Naive thymus-derived CD4-positive, alpha-beta T cell (primary cell): ENCODE data around the gene METTL27. TPM values are rescaled to one million over a fixed set of nuclear protein-coding genes. Genes with fewer than 3 reads are reported as not detected.
A peak's percentile ranks its signal among the peaks of the same experiment; 100 is the strongest.

Experiments used
- ATAC-seq: fragments of 150-1000 bp; cut with Tn5 transposase; 2 replicates; pipeline ENCODE4 v1.10.0; 2021; ENCODE audit warnings: mild to moderate bottlenecking, moderate library complexity
- CTCF ChIA-PET: fragments of 350-600 bp; sonication (Branson Sonifier 250); formaldehyde crosslinking; loops from one replicate; lab custom pipeline; 2021; ENCODE audit warnings: antibody characterized with exemption; lab: Charles Lee
- POLR2A ChIA-PET: fragments of 350-600 bp; sonication (Branson Sonifier 250); formaldehyde crosslinking; loops from one replicate; lab custom pipeline; 2021; ENCODE audit warnings: antibody characterized with exemption, inconsistent platforms; lab: Charles Lee
- DNase-seq, 9 donors: peaks; one replicate each; pipeline versions ENCODE4 v3.0.0 to v3.0.0-alpha.2; 2020 to 2022; ENCODE audit warnings: mixed read lengths in 1 of 9
- H3K27ac ChIP-seq: one replicate; pipeline ENCODE4 v1.7.0; 2013; ENCODE audit warnings: mild to moderate bottlenecking, low read depth, low read length, moderate library complexity
- H3K27me3 ChIP-seq, 2 donors: one replicate each; pipeline ENCODE4 v1.7.0; 2013; ENCODE audit warnings: low read length in 2 of 2, mild to moderate bottlenecking in 2 of 2, moderate library complexity in 2 of 2; ENCODE audit not compliant: control insufficient read depth in 2 of 2, insufficient read depth in 2 of 2
- H3K36me3 ChIP-seq, 3 experiments: 1 replicate in 2 of 3; 2 replicates in 1 of 3; pipeline ENCODE4 v1.7.0; 2013; ENCODE audit warnings: low read length in 3 of 3, mild to moderate bottlenecking in 3 of 3, moderate library complexity in 1 of 3; ENCODE audit not compliant: insufficient read depth in 3 of 3, control insufficient read depth in 2 of 3
- H3K4me1 ChIP-seq, 2 donors: one replicate each; pipeline ENCODE4 v1.7.0; 2013; ENCODE audit warnings: low read length in 2 of 2, mild to moderate bottlenecking in 2 of 2, moderate library complexity in 1 of 2; ENCODE audit not compliant: control insufficient read depth in 2 of 2, insufficient read depth in 2 of 2
- H3K4me3 ChIP-seq: 2 replicates; pipeline ENCODE4 v1.7.0; 2013; ENCODE audit warnings: mild to moderate bottlenecking, low read length
- H3K9me3 ChIP-seq, 3 experiments: 1 replicate in 2 of 3; 2 replicates in 1 of 3; pipeline ENCODE4 v1.7.0; 2013; ENCODE audit warnings: low read length in 3 of 3; ENCODE audit not compliant: control insufficient read depth in 2 of 3
- H3K27ac Mint-ChIP-seq, 9 donors: one replicate each; pipeline ENCODE4 v1.8.0; 2020 to 2022; ENCODE audit warnings: mixed read lengths in 9 of 9, mild to moderate bottlenecking in 8 of 9, moderate library complexity in 5 of 9, inconsistent platforms in 2 of 9
- H3K27me3 Mint-ChIP-seq, 5 donors: one replicate each; pipeline ENCODE4 v1.8.0; 2021 to 2022; ENCODE audit warnings: mixed read lengths in 5 of 5, mild to moderate bottlenecking in 1 of 5
- H3K36me3 Mint-ChIP-seq, 5 donors: one replicate each; pipeline ENCODE4 v1.8.0; 2020 to 2022; ENCODE audit warnings: mixed read lengths in 5 of 5, mild to moderate bottlenecking in 3 of 5, inconsistent platforms in 1 of 5
- H3K4me1 Mint-ChIP-seq, 7 donors: one replicate each; pipeline ENCODE4 v1.8.0; 2020 to 2022; ENCODE audit warnings: mixed read lengths in 7 of 7, mild to moderate bottlenecking in 3 of 7, inconsistent platforms in 1 of 7
- H3K4me3 Mint-ChIP-seq, 10 donors: one replicate each; pipeline ENCODE4 v1.8.0; 2020 to 2022; ENCODE audit warnings: mild to moderate bottlenecking in 10 of 10, mixed read lengths in 10 of 10, moderate library complexity in 6 of 10, inconsistent platforms in 2 of 10
- H3K9me3 Mint-ChIP-seq, 11 donors: one replicate each; pipeline ENCODE4 v1.8.0; 2020 to 2022; ENCODE audit warnings: mixed read lengths in 11 of 11, mild to moderate bottlenecking in 4 of 11, inconsistent platforms in 1 of 11, moderate library complexity in 1 of 11
- intact Hi-C, 2 donors: fragments of 100-400 bp; cut with micrococcal nuclease; formaldehyde crosslinking; loops; one replicate each; pipeline ENCODE4 v1.15.1; 2023
- polyA plus RNA-seq, 2 donors: library from polyadenylated mRNA; unstranded; fragments of 300-500 nt; fragmentation: Illumina TruSeq; gene quantifications; one replicate each; pipeline ENCODE4 v1.2.3, GENCODE V29; 2021
- total RNA-seq, 6 experiments: library from RNA in 5 of 6; stranded (reverse) in 5 of 6; gene quantifications; 1 replicate in 5 of 6; 2 replicates in 1 of 6; pipeline ENCODE4 v1.2.3 and lab custom pipeline; 2021 to 2026

Gene METTL27
- total and polyA plus RNA-seq, 7 experiments from 2014 or later = 1.5 to 7.4 (median 2.9) TPM

- Mint-ChIP-seq H3K27ac (no peak overlapping the region), H3K9me3 (peaks cover 0 to 2% (median 0%) of the 10 kb centered on the region in 11 donors), H3K4me3 (no peak overlapping the region), H3K36me3 (no peaks in the 10 kb centered on the region), H3K27me3 (peaks cover 0 to 12% (median 5%) of the 10 kb centered on the region in 5 donors), H3K4me1 (peaks cover 7 to 17% (median 12%) of the 10 kb centered on the region in 7 donors)
- Histone ChIP-seq H3K27ac (no peak overlapping the region), H3K36me3 (no peaks in the 10 kb centered on the region), H3K4me3 (no peak overlapping the region), H3K4me1 (peaks cover 4 to 5% of the 10 kb centered on the region in 2 donors), H3K9me3 (peaks cover 0 to 3% (median 0%) of the 10 kb centered on the region in 3 experiments), H3K27me3 (no peaks in the 10 kb centered on the region)
- POLR2A ChIA-PET = no interaction called here
- DNase-seq (no peak), ATAC-seq (no peak)
- CTCF ChIA-PET = no interaction called here
- intact Hi-C loops = no loop called here
These were observed 9.5 kb downstream of the METTL27 start for GRCh38 chr7:73832806-73833205.

GRCh38 chr7:73831834-73832651, 10.3 kb downstream of the METTL27 start:
- CTCF ChIA-PET = no interaction called here

GRCh38 chr7:73831584-73831833, 10.8 kb downstream of the METTL27 start:
- DNase-seq (no peak), ATAC-seq (no peak)
- intact Hi-C loops = no loop called here
- H3K9me3 Mint-ChIP-seq = peaks cover 0 to 2% (median 0%) of the 10 kb centered on the region in 11 donors
- Histone ChIP-seq H3K27me3 (no peaks in the 10 kb centered on the region), H3K9me3 (peaks cover 0 to 3% (median 0%) of the 10 kb centered on the region in 3 experiments), H3K27ac (no peak overlapping the region), H3K4me1 (peaks cover 8 to 11% of the 10 kb centered on the region in 2 donors), H3K36me3 (no peaks in the 10 kb centered on the region), H3K4me3 (no peak overlapping the region)
- no peak overlapping the region for H3K4me3 Mint-ChIP-seq
- CTCF ChIA-PET = no interaction called here
- peaks cover 0 to 17% (median 16%) of the 10 kb centered on the region in 5 donors for H3K27me3 Mint-ChIP-seq
- no peaks in the 10 kb centered on the region for H3K36me3 Mint-ChIP-seq
- no peak overlapping the region for H3K27ac Mint-ChIP-seq
- POLR2A ChIA-PET = no interaction called here
- peaks cover 20 to 30% (median 25%) of the 10 kb centered on the region in 7 donors for H3K4me1 Mint-ChIP-seq

More at GRCh38 chr7:73831834-73832651, 10.3 kb downstream of the METTL27 start:
- no peak overlapping the region for H3K27ac ChIP-seq
- DNase-seq (no peak), ATAC-seq (no peak)
- Mint-ChIP-seq H3K36me3 (no peaks in the 10 kb centered on the region), H3K9me3 (peaks cover 0 to 2% (median 0%) of the 10 kb centered on the region in 11 donors), H3K4me3 (no peak overlapping the region), H3K27ac (no peak overlapping the region), H3K4me1 (peaks cover 15 to 25% (median 19%) of the 10 kb centered on the region in 7 donors), H3K27me3 (peaks cover 0 to 16% (median 12%) of the 10 kb centered on the region in 5 donors)
- no peaks in the 10 kb centered on the region for H3K27me3 ChIP-seq
- peaks cover 0 to 3% (median 0%) of the 10 kb centered on the region in 3 experiments for H3K9me3 ChIP-seq
- H3K4me1 ChIP-seq = peaks cover 8 to 11% of the 10 kb centered on the region in 2 donors
- POLR2A ChIA-PET = no interaction called here
- no peak overlapping the region for H3K4me3 ChIP-seq
- intact Hi-C loops = no loop called here
- no peaks in the 10 kb centered on the region for H3K36me3 ChIP-seq

GRCh38 chr7:73830681-73831583, 11.4 kb downstream of the METTL27 start, which contains the start of gene CLDN4:
Gene CLDN4 (plus strand): TSS chr7:73830996. CDS start chr7:73831202, 206 bp downstream.
- ATAC-seq (no peak), DNase-seq (no peak)
- peaks cover 0 to 3% (median 0%) of the 10 kb centered on the region in 3 experiments for H3K9me3 ChIP-seq
- H3K27ac Mint-ChIP-seq = peak within 1 kb of the TSS in 2 of 9 donors; percentile 14 to 42
- no peaks in the 10 kb centered on the region for H3K36me3 Mint-ChIP-seq
- H3K9me3 Mint-ChIP-seq = peaks cover 0 to 2% (median 0%) of the 10 kb centered on the region in 11 donors
- no peak within 1 kb of the TSS for H3K4me3 ChIP-seq
- intact Hi-C loops = no loop called here
- no peak within 1 kb of the TSS for H3K27ac ChIP-seq
- H3K4me1 Mint-ChIP-seq = peaks cover 21 to 32% (median 25%) of the 10 kb centered on the region in 7 donors
- CTCF ChIA-PET = no interaction called here
- peaks cover 0 to 20% (median 16%) of the 10 kb centered on the region in 5 donors for H3K27me3 Mint-ChIP-seq
- H3K27me3 ChIP-seq = no peaks in the 10 kb centered on the region
- H3K4me3 Mint-ChIP-seq = peak within 1 kb of the TSS in 1 of 10 donors; percentile 39
- POLR2A ChIA-PET = no interaction called here
- H3K4me1 ChIP-seq = peaks cover 8 to 11% of the 10 kb centered on the region in 2 donors
- H3K36me3 ChIP-seq = no peaks in the 10 kb centered on the region

DNA sequence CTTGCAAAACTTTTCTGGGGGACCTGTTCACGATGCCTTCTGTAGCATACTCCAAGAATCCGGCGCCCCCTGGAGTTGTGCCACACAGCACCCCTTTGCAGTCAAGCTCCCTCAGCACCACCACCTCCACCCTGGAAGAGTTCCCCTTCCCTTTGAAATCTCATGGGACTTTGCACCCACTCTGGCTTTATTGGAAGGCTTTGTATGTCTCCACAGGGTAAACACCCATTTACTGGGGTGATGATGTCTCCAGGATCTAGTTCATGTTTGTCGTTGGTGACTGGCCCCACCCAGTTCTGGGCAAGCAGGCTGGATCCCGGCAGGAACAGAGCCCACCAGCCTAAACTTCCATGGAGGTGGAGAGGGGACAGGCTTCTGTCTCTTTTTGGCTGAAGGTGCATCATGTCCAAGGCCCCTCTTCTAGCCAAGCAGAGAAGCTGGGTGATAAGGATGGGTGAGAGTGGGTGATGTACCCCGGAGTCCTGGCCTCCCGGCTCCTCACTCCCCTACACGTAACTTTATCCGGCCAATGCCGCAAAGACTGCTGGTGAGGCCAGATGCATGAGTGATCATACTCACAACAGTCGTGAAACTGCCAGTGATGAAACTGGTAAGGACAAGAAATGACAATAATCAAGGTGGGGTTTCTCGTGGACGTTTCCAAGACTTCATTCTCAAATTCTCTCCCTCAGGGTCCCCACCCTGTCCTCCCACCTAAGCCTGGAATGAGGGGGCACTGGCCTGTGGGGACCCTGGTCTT, 12.2 kb downstream of the METTL27 start:
- Mint-ChIP-seq H3K9me3 (peaks cover 0 to 2% (median 0%) of the 10 kb centered on the region in 11 donors), H3K4me3 (peak overlapping the region in 1 of 10 donors; percentile 39), H3K36me3 (no peaks in the 10 kb centered on the region), H3K27ac (peak overlapping the region in 2 of 9 donors; percentile 14 to 42), H3K27me3 (peaks cover 0 to 21% (median 16%) of the 10 kb centered on the region in 5 donors), H3K4me1 (peaks cover 21 to 32% (median 25%) of the 10 kb centered on the region in 7 donors)
- no peaks in the 10 kb centered on the region for H3K36me3 ChIP-seq
- intact Hi-C loops = no loop called here
- ATAC-seq (no peak), DNase-seq (no peak)
- H3K4me1 ChIP-seq = peaks cover 8 to 11% of the 10 kb centered on the region in 2 donors
- H3K27ac ChIP-seq = no peak overlapping the region
- H3K4me3 ChIP-seq = no peak overlapping the region
- POLR2A ChIA-PET = no interaction called here
- CTCF ChIA-PET = no interaction called here
- H3K27me3 ChIP-seq = no peaks in the 10 kb centered on the region
- peaks cover 0 to 3% (median 0%) of the 10 kb centered on the region in 3 experiments for H3K9me3 ChIP-seq

GRCh38 chr7:73829505-73829904, 12.8 kb downstream of the METTL27 start:
- H3K4me1 ChIP-seq = peaks cover 8 to 11% of the 10 kb centered on the region in 2 donors
- Mint-ChIP-seq H3K27ac (peak overlapping the region in 2 of 9 donors; percentile 14 to 42), H3K4me3 (peak overlapping the region in 1 of 10 donors; percentile 39), H3K4me1 (peaks cover 21 to 32% (median 25%) of the 10 kb centered on the region in 7 donors), H3K36me3 (no peaks in the 10 kb centered on the region), H3K27me3 (peaks cover 0 to 21% (median 17%) of the 10 kb centered on the region in 5 donors), H3K9me3 (peaks cover 0 to 2% (median 0%) of the 10 kb centered on the region in 11 donors)
- DNase-seq (no peak), ATAC-seq (no peak)
- no peak overlapping the region for H3K27ac ChIP-seq
- no peaks in the 10 kb centered on the region for H3K36me3 ChIP-seq
- no peak overlapping the region for H3K4me3 ChIP-seq
- no peaks in the 10 kb centered on the region for H3K9me3 ChIP-seq
- intact Hi-C loops = no loop called here
- POLR2A ChIA-PET = no interaction called here
- CTCF ChIA-PET = no interaction called here
- H3K27me3 ChIP-seq = no peaks in the 10 kb centered on the region
